SK-N-SH (cell line): Measurements from ENCODE around the gene XPO1.

Source experiments
- FOXJ3 ChIP-seq: sonication (generic); formaldehyde crosslinking; IDR thresholded peaks from 2 replicates; pipeline ENCODE4 v1.5.1; 2020; ENCODE audit warnings: mild to moderate bottlenecking, missing genetic modification reagents
- TAF1 ChIP-seq: IDR thresholded peaks from 2 replicates; pipeline ENCODE4 v1.6.1; 2012; ENCODE audit warnings: low read depth, mild to moderate bottlenecking, low read length, moderate library complexity, borderline replicate concordance

- TF ChIP-seq TAF1: no peak
- no peak for TF ChIP-seq FOXJ3
These were observed 81.9 kb downstream of the XPO1 start for GRCh38 chr2:61456070-61456745.
